KMS-11 (cell line): ENCODE results near the gene OR51M1.

ENCODE experiments used
- H2AFZ ChIP-seq: fragments of 200-600 bp; sonication (generic); 2 replicates; pipeline ENCODE4 v1.6.1; 2016; ENCODE audit warnings: antibody characterized with exemption, mixed run types, low read depth
- H3K27ac ChIP-seq: fragments of 200-600 bp; sonication (generic); 2 replicates; pipeline ENCODE4 v1.6.1; 2016; ENCODE audit warnings: mild to moderate bottlenecking, mixed run types
- H3K27me3 ChIP-seq: fragments of 200-600 bp; sonication (generic); 2 replicates; pipeline ENCODE4 v1.6.1; 2017; ENCODE audit warnings: mild to moderate bottlenecking, low read depth, mixed run types, moderate library complexity; ENCODE audit not compliant: insufficient read depth
- H3K36me3 ChIP-seq: fragments of 200-600 bp; sonication (generic); 2 replicates; pipeline ENCODE4 v1.6.1; 2017; ENCODE audit warnings: mild to moderate bottlenecking, mixed run types; ENCODE audit not compliant: insufficient read depth
- H3K4me1 ChIP-seq: fragments of 200-600 bp; sonication (generic); 2 replicates; pipeline ENCODE4 v1.6.1; 2016; ENCODE audit warnings: mild to moderate bottlenecking, low read depth, mixed run types; ENCODE audit not compliant: poor library complexity, severe bottlenecking
- H3K4me2 ChIP-seq: fragments of 200-600 bp; sonication (generic); 2 replicates; pipeline ENCODE4 v1.7.0; 2016; ENCODE audit warnings: mild to moderate bottlenecking, mixed run types
- H3K4me3 ChIP-seq: fragments of 200-600 bp; sonication (generic); IDR thresholded peaks from 2 replicates; pipeline ENCODE4 v1.6.1; 2017; ENCODE audit warnings: low read depth, low read length, mixed read lengths; ENCODE audit not compliant: insufficient read depth
- H3K79me2 ChIP-seq: fragments of 200-600 bp; sonication (generic); 2 replicates; pipeline ENCODE4 v1.6.1; 2016; ENCODE audit warnings: low read depth, mixed run types; ENCODE audit not compliant: insufficient read depth
- H3K9ac ChIP-seq: fragments of 200-600 bp; sonication (generic); 2 replicates; pipeline ENCODE4 v1.6.1; 2016; ENCODE audit warnings: mild to moderate bottlenecking, mixed run types
- H4K20me1 ChIP-seq: fragments of 200-600 bp; sonication (generic); 2 replicates; pipeline ENCODE4 v1.6.1; 2016; ENCODE audit warnings: mild to moderate bottlenecking, mixed run types; ENCODE audit not compliant: insufficient read depth
- CTCF ChIP-seq: fragments of 200-600 bp; sonication (generic); conservative IDR thresholded peaks from 2 replicates; pipeline ENCODE4 v1.6.1; 2017; ENCODE audit warnings: low read depth, mild to moderate bottlenecking, antibody characterized with exemption, low read length, moderate library complexity, mixed read lengths

OR51M1 gene

GRCh38 chr11:5441414-5441813 is 57.8 kb downstream of the OR51M1 start, which contains the start of gene OR51I1:
OR51I1 (minus strand) TSS chr11:5441514; CDS start chr11:5441514, 0 bp downstream.
- no peaks in the 10 kb centered on the region for H3K79me2 ChIP-seq

More at GRCh38 chr11:5441414-5441813, 57.8 kb downstream of the OR51M1 start, which contains the start of gene OR51I1:
- Histone ChIP-seq H3K4me2 (no peak within 1 kb of the TSS), H3K9ac (no peak within 1 kb of the TSS), H2AFZ (no peak within 1 kb of the TSS), H3K27ac (no peak within 1 kb of the TSS), H3K27me3 (no peaks in the 10 kb centered on the region), H3K36me3 (no peaks in the 10 kb centered on the region), H4K20me1 (no peaks in the 10 kb centered on the region), H3K4me3 (no peak within 1 kb of the TSS), H3K4me1 (no peaks in the 10 kb centered on the region)
- no peak for TF ChIP-seq CTCF
